Umbilical cord (tissue), 2 donors: ENCODE data around the gene SORBS2. TPM values are rescaled to one million over a fixed set of nuclear protein-coding genes. Genes with fewer than 3 reads are reported as not detected.

Experiments used
- DNase-seq: peaks from one replicate; pipeline ENCODE4 v3.0.0-alpha.2; 2015; ENCODE audit warnings: low spot score
- total RNA-seq: library from RNA; depleted of rRNA; stranded (reverse); fragments of >200 nt; gene quantifications from one replicate; pipeline ENCODE4 v1.2.3, GENCODE V29; 2014; ENCODE audit warnings: low replicate concordance; ENCODE audit not compliant: insufficient read depth

Gene SORBS2
- total RNA-seq, 1 donor from 2014 or later = 354 TPM

DNA sequence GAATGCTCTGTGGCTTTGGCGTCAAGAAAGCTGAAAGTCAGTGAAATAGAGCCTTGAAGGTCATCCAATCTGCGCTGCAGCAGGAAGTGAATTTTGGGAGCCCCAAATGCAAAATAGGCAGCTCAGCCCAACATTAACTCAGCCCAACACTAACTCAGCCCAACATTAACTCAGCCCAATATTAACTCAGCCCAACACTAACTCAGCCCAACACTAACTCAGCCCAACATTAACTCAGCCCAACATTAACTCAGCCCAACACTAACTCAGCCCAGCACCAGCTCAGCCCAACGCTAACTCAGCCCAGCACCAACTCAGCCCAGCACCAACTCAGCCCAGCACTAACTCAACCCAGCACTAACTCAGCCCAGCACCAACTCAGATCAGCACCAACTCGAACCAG is 71.5 kb downstream of the SORBS2 start:
- DNase-seq = no peak

DNA sequence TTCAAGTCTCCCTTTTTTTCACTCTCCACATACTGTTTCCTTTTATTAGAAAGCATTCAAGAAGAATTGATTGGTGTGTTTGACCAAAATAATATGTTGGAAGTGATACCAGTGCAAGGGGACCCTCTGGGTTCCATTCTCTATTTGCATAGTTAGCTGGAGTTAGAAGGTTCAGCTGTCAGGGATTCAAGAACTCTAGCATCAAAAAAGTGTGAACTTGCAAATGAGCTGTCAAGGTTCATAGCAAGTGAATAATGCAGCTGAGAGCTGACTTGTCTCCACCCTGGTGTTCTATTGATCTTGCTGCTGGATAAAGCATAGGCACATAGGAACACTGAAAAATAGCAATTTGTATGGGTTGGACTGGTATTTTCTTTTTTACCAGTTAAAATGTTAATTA is 73.2 kb downstream of the SORBS2 start:
- no peak for DNase-seq

DNA sequence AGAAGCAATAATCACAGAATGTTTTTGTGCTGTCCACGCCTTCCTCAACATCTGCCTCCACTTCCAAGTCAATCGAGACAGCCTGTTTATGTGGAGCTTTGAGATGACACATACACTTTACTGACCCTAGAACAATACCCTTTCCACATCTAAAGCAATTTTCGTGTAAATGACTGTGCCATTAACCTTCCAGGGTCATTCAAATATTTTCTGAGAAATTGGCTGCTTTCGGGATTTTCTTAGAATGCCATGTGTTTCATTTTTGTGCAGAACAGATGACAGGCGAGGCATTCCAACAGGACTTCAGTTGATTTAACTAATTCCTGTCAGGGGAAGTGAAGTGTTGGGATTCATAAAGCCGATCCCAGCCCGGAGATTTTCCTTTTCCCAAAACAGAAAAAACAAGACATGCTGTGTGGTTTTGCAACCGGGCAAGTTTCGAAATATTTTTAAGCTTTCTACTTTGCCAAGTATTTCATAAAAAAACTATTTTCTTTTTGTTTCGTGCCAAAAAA is 73.9 kb downstream of the SORBS2 start:
- DNase-seq = peak; percentile 84

DNA sequence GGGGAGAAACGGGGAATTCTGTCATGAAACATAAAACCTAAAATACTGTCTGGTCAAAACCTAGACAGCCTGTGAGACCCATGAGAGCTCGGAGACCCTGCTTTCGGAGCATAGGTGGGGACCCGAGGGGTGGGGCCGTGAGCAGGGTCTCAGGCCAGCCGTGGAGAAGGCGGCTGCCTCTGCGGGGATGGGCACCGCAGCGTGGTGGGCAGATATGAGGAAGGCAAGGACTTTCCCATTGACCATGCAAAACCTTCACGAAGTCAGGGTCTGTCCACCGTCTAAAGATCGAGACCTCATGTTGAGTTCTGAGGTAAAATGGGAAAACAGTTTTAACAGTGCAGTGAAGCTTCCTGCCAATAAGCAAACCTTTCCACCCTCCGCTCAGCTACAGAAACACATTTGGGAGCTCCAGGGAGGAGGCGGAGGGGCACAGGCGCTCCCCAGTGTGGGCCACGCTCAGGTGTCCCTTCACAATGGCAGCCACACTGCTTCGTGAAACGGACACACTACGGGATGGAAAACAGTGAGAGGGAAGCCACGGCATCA is 74.4 kb downstream of the SORBS2 start:
- DNase-seq = no peak

DNA sequence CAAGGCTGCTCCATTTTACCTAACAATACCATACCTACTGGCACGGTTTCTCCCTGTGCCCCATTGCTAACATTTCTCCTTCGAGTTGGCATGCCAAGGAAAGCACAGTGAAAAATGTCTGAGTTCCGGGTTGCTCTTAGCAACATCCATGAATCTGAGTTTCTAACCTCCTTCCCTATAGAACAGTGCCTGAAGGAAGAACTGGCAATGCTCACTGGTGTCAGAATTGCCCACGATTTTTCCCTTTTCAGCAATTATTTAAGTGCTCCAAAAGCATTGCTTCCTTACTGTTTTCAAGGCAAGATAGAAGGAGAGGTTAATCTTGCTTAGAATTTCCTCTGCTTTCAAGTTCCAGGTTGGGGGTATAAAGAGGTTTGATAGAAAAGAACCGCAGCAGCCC is 75.1 kb downstream of the SORBS2 start:
- DNase-seq = no peak

DNA sequence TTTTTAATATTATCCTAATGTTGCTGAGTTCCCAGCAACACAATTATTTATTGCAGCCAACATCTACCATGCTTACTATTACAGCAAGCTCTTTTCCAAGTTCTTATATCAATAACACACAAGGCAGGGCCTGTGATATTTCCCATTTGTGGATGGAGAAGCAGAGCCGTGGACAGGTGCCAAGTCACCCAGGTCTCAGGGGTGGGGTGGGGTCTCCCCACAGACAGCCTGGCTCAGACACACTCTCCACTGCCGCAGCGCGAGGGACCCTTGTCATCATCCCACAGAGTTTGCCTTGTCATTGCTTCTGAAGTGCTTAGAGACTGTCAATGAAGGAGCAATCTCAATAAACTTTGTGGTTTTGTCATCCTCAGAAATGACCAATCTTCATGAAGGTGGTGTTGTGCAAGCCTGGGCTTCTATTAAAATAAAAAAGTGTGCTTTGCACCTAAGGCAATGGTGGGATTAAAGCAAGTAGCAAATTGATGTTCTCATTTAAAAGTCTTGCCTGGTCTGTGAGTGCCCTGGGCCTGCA is 76.1 kb downstream of the SORBS2 start:
- no peak for DNase-seq

DNA sequence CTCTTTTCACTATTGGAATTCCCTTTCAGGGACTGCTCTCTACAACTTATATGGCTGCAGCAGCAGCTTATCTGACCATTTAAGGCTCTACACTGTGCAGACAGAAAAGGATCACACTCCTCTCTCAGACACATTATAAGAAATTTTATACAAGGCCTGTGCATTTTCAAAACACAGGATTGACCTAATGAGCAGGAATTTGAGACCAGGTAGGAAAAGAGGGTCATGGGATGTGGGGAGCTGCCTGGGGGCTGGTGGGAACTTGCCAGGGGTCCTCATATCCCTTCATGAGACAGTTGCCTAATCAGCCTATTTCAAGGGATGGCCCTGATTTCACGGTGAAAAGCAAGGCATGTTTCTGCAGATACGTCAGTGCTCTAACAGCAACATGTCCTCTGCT is 77.1 kb downstream of the SORBS2 start:
- DNase-seq = peak; percentile 74

DNA sequence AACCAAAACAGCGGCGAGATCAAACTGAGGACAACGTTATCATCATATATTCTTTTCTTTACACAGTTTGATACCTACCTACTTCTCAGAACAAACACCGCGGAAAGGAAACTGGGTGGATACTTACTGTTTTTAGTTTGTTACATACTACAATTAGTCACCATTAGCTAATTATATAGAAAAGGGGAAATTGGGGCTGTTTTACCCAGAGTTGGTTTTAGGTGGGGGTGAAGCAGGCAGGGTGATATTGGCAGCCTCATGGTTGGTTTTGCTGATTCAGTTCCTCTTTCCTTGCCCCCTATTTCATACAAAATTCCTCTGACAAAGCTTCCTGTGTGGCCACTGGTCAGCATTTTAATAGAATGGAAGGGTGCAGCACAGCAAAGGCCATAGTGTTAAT is 77.8 kb downstream of the SORBS2 start:
- no peak for DNase-seq

DNA sequence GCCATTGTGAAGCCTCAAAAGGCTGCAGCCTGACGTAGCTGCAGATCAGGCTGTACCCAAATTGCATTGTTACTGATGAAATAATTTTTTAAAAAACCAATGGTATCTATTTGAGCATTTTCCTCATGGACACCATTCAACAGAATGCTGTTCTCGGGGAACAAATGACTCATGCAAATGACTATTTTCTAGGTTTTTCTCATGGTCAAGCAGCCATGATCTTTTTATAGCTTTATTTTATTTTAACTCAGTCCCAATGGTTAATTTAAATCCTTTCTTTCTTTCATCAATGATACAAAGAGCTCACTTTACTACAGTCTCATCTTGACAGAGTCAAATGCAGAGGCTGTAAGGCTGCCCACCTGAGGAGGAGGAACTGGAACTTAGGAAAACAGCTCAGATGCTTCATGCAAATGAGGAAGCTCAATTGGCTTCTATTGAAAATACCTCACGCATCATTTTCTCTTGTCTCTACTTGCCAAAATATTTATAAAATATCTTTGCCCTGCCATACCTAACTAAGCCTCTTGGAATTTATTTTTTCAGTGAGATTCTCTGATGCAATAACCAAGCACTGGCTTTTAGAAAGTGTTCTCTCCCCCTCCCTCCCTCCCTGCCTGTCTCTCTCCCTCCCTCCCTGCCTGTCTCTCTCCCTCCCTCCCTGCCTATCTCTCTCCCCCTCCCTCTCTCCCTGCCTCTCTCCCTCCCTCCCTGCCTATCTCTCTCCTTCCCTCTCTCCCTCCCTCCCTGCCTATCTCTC is 81.0 kb downstream of the SORBS2 start:
- DNase-seq = peak; percentile 83

DNA sequence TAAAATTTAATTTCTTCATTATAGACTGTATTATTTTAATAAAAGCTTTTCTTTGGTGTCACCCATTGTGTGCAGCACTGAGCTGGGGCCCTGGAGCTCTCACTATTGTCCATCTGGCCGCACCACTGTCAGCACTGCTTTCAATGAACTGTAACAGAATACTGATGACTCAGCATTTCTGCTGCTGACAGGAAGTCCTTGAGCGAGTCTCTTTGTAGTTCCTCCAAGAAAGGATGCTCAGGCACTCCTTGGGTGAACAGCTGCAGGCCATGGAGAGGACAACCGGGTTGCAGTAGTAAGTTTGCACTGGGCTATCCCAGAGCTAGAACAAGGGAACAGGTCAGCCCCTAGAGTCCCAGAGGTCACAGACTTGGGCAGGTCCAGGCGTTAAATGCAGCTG is 81.6 kb downstream of the SORBS2 start:
- DNase-seq = peak; percentile 69

DNA sequence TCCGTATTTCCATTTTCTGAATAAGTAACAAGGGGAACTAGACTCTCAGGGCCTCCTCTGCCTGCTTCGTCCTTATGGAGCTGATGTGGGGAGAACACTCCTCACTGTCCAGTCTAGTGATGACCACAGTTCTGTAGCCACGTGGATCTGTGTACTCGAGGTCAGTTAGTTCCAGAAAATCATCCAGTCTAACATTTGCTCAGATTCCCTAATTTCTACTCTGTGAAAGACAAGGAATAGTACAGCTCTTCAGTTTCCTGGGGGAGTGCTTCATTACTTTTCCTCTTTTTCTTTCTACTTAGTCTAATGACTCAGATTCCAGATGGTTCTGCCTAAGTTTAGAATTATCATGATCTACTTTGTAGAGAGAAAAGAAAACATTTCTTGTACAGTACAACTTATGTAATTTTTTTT is 82.6 kb downstream of the SORBS2 start:
- DNase-seq = peak; percentile 72

DNA sequence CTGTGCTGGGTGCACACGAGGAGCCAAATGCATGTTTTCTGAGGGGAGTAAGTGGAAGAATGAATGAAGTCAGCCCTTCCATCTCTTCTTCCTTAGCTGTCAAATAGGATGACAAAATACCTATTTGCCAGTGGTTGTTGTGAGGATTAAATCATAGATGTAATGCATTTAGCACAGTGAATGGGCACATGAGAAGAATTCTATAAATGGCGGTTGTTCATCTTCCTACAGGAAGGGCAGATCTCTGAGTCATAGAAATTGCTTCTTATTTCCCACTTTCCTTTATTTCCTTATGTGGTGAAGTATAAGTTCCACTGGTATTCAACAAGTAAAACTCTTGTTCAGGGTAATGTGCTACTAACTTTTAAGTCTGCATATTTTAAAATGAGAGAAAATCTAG is 83.1 kb downstream of the SORBS2 start:
- DNase-seq = no peak

DNA sequence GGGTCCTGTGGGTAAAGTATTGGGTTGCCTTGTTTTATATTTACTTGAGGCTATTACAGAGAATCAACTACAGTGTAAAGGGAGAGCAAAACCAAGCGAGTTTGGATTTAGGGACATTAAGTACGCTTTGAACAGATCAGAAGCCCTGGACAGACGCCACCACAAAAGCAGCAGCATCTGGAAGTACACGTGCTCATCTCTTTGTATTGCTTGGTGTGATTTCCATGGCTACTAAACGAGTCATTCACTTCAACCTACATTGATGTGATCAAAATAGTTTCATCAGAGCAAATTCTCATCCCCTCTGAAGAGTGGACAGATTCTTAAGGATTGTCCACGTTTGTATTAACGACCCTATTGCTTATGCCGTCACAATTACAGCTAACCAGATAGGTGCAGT is 85.1 kb downstream of the SORBS2 start:
- DNase-seq = peak; percentile 76

DNA sequence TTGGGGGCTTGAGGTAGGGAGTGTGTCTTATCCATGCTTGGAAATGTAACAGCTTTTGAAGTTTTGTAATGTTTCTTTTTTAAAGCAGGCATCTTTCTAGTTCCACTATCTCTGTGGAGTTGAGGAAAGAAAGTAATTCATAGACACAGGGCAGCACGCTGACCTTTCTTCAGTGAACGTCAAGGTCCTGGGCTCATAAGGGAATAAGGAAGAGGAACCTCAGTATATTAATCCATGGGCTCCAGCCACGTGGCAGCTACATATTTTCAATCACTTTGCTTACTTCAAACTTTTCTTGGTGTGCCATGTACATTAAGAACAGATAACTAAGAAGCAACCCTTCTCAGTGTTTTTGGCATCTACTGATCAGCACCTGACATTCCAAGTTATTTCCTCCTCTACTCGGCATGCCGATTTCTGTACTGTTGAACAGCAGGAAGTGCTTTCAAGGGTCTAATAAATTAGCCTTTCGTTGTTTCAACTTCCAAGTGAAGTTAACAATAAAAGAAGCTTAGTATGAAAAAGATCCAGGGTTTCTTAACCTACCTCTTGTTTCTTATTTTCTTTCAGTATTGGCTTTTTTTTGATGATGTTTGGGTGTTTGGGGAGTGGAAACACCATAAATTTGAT is 88.2 kb downstream of the SORBS2 start:
- DNase-seq = no peak

DNA sequence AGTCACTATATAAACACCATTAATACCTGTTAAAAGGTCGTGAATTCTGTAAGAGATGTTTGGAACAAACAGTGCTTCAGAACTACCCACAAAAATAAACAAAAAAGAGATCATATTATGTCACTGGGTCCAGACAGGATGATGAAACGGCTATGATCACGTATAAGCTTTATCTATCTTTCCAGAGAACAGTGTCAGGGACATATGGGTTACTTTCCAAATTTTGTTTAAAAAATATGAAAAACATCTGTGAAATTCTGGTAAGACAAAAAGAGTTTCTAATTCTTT is 90.0 kb downstream of the SORBS2 start:
- DNase-seq = no peak

DNA sequence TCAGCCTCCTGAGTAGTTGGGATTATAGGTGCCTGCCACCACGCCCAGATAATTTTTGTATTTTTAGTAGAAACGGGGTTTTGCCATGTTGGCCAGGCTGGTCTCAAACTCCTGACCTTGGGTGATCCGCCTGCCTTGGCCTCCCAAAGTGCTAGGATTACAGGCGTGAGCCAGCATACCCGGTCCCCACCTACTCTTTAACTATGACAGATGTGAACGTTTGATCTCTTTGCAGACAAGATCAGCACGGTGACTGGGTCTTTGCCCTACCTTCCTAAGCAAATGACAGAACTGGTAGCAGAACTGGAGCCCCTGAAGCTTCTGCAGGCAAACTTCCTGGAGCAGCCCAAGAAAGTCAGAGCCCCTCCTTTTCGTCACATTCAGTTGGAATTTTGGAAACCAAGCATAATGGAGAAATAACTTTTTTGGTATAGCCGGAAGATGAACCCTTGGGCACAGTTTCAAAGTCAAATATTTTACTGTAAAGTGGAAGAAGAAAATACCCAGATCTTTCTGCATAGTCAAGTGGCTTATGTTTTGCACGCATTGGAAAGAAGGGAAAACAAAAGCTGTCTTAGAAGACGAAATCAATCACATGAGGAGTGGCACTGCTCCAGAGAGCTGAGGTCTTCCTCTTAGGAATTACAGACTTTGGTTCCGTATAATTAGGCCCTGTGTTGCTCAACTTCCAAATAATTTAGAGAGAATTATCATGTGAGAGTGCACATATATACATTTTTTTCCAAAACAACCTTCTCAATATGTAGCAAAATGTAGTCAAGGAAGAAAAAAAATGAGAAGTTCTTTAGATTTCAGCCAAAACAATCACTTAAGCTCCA is 90.6 kb downstream of the SORBS2 start:
- peak; percentile 70 for DNase-seq

DNA sequence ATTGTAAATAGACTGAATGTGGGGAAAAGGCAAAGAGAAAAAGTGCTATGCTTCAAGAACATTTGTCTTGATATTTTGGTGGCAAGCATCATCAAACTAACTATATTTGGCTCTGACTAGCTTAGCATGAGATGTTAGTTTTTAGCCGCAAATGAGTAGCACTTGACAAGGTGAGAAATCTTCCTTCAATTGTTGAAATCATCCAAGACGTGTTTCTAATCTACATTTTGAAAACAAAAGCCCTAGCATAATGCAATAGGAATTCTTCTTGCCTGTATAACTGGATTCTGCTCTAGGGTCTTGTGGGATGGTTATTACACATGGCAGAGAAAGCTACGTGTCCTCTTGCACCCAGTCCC is 92.5 kb downstream of the SORBS2 start:
- DNase-seq = no peak

DNA sequence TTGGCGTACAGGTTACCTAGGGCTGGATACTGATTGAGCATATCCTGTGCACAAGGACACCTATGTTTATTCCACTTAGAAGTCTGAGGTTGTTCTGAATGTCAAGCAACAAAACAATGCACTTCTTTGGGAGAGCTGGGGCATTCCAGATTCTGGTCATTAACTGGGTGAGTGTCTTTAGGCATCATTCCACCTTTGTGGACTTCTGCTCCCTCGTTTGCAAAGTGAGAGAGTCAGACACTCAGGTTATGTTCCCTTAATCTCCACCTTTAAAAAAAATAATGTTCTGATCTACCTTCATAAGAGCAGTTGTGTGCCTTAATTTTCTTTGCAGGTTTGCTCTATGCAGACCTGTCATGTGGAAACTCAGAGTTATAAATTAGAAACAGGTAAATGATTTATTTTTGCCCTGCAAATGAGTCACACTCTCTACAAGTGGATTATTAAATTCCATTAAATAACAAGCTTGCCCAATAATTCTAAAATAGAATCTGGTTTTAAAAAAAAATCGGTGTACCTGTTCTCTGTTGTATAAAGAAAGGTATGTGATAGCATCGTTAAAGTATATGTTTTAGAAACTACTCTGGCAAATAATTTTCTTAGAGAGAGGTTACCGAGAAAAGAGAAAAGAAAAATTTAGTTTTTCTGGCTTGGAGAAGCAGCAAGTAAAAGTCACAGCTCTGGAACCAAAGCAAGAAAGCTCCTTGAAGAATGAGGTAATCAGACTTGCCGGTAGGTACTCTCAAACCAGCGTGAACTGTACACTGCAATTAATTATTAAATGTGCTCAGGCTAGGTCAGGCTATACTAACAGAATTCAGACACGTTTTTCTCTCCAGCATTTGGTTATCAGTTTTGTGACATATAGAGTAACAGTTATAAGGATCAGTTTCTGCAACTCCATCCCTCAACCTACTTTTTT is 93.2 kb downstream of the SORBS2 start:
- no peak for DNase-seq

DNA sequence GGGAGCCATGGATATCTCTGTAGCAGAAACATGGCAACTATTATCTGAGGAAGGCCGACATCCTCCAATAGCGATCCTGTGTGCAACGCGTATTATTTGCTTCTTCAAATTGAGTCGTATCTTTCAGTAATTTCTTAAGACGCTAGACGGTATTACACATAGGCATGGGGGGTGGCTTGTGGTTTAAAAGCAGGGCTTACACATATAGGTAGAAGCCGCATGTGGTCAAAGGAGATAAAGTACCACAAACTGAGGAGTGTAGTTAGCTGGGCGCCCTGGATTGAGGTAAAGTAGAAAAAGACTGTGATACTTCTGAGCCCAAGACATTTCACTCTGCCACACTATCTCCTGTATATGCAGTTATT is 94.6 kb downstream of the SORBS2 start:
- no peak for DNase-seq

DNA sequence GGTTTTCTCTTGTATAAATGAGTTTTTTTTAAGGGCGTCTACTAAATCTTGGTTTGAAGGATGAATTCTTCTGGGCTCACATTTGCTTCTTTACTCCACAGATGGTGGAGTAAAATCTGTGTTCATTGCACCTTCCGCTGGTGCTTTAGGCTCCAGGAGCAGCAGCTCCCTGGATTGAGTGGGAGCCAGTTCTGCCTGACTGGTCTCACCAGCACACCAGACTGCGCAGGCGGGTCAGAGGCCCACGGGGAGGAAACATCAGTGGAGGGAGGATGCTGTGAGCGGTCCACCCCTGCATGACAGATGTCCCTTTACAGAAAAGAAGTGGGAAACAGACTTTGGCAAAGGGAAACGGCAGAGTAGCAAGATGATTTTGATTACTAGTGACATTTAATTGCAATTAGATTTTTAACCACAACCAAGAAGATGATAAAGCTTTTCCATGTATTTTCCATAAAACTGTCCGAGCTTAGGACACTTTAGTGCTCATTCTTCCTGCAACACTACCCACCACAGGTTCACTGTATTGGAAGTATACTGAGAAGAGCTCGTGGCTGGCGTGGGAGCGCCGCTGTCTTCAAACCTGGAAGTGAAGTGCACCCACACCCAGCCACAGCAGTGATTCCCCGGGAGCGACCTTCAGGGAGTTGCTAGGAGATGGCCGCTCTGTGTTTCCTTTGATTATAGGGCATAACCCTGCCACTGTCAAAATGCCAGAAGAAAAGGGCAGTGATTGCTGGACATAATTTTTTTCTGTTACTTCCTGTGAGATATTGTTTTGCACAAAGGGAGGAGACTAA is 95.2 kb downstream of the SORBS2 start:
- no peak for DNase-seq
